GM12801 (cell line): ENCODE measurements around the gene MPPE1.

Source experiments
- TF ChIP-seq, protein P1 (sequence below): IDR thresholded peaks from one replicate; pipeline ENCODE4 v1.5.1; 2011; ENCODE audit warnings: control low read depth; ENCODE audit not compliant: insufficient read length; ENCODE audit errors: extremely low read depth

Gene MPPE1

DNA sequence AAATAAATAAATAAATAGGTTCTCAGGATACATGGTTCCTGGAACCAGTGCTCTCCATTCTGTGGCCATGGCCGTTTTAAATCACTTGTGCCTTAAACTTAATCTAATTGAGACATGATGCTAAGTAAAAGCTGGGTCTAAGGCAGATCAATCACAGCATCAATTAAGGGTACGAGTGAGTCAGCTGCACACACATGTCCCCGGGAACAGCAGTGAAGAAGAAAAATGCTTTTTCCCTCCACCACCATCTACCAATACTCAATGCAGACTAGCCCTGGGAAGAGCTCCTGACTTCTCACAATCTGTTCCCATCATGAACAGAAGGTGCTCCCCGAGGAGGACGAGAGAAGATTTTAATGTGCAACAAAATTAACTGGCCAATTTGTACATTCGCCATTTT lies 63.7 kb downstream of the MPPE1 start:
- TF ChIP-seq, protein P1, sequence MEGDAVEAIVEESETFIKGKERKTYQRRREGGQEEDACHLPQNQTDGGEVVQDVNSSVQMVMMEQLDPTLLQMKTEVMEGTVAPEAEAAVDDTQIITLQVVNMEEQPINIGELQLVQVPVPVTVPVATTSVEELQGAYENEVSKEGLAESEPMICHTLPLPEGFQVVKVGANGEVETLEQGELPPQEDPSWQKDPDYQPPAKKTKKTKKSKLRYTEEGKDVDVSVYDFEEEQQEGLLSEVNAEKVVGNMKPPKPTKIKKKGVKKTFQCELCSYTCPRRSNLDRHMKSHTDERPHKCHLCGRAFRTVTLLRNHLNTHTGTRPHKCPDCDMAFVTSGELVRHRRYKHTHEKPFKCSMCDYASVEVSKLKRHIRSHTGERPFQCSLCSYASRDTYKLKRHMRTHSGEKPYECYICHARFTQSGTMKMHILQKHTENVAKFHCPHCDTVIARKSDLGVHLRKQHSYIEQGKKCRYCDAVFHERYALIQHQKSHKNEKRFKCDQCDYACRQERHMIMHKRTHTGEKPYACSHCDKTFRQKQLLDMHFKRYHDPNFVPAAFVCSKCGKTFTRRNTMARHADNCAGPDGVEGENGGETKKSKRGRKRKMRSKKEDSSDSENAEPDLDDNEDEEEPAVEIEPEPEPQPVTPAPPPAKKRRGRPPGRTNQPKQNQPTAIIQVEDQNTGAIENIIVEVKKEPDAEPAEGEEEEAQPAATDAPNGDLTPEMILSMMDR = no peak

DNA sequence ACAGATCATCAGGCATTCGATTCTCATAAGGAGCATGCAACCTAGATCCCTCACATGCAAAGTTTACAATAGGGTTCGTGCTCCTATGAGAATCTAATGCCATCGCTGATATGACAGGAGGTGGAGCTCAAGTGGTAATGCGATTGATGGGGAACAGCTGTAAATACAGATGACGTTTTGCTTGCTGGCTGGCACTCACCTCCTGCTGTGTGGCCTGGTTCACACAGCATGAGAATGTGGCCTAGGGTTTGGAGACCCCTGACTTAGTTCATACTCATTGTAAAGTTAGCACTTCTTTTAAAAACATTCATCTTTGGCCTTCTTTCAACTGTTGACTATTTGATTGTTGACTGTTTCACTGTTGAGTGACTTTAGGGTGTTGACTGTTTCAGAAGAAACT lies 65.6 kb downstream of the MPPE1 start:
- TF ChIP-seq, protein P1 = no peak

GRCh38 chr18:11840493-11840892 lies 67.6 kb downstream of the MPPE1 start:
- TF ChIP-seq, protein P1 = no peak

DNA sequence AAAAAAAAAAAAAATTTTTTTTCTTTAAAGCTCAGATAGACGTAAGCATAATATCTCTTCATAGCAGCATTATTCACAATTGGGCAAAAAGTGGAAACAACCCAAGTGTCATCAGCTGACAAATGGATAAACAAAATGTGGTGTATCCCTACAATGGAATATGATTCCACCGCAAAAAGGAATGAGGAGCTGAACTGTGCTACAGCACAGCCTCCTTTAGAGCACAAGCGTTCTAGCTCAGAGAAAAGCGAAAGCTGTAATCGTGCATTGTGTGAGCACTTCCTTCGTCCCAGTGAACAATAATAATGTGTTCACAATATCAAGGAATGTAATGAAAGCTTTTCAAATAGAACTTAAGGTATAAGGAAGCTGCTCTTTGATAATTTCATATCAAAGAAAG lies 68.6 kb downstream of the MPPE1 start:
- TF ChIP-seq, protein P1 = no peak

- TF ChIP-seq, protein P1 = no peak
Measured at GRCh38 chr18:11834772-11835171, 73.3 kb downstream of the MPPE1 start.
